Measurements from ENCODE around the gene KRTAP9-3.
"Not testable (repeated sequence)": the region's sequence is repeated elsewhere in the genome, so short reads cannot be mapped to it uniquely, and the experiment has no call there.

KRTAP9-3 gene

GRCh38 chr17:41230094-41230493 lies 2.2 kb upstream of the KRTAP9-3 start:
- Mint-ChIP-seq H3K4me1 (ENCODE audit: low read depth) (no peaks in the 10 kb centered on the region), H3K36me3 (ENCODE audit: low read depth) (no peaks in the 10 kb centered on the region), H3K9me3 (no peaks in the 10 kb centered on the region), H3K27me3 (peaks cover 4% of the 10 kb centered on the region), H3K4me3 (no peak overlapping the region), H3K27ac (no peak overlapping the region)

- Mint-ChIP-seq H3K4me3 (no peak overlapping the region), H3K27ac (no peak overlapping the region), H3K4me1 (ENCODE audit: low read depth) (no peaks in the 10 kb centered on the region), H3K36me3 (ENCODE audit: low read depth) (no peaks in the 10 kb centered on the region), H3K27me3 (peaks cover 4% of the 10 kb centered on the region), H3K9me3 (no peaks in the 10 kb centered on the region)
Observed at GRCh38 chr17:41231731-41232130, 518 bp upstream of the KRTAP9-3 start.

GRCh38 chr17:41237116-41237515 lies 4.9 kb downstream of the KRTAP9-3 start:
- H3K9me3 Mint-ChIP-seq; H3K4me3 Mint-ChIP-seq; H3K27ac Mint-ChIP-seq; H3K4me1 Mint-ChIP-seq (ENCODE audit: low read depth); H3K36me3 Mint-ChIP-seq (ENCODE audit: low read depth); H3K27me3 Mint-ChIP-seq: not testable (repeated sequence)

GRCh38 chr17:41237949-41238437 lies 5.7 kb downstream of the KRTAP9-3 start, which contains the start of gene KRTAP9-8:
KRTAP9-8 (plus strand) TSS chr17:41237999; CDS start chr17:41238052, 53 bp downstream.
- not testable (repeated sequence) for H3K4me3 Mint-ChIP-seq; H3K9me3 Mint-ChIP-seq; H3K27ac Mint-ChIP-seq; H3K4me1 Mint-ChIP-seq (ENCODE audit: low read depth); H3K27me3 Mint-ChIP-seq; H3K36me3 Mint-ChIP-seq (ENCODE audit: low read depth)

GRCh38 chr17:41246995-41247787 lies 14.9 kb downstream of the KRTAP9-3 start:
- not testable (repeated sequence) for H3K4me3 Mint-ChIP-seq; H3K36me3 Mint-ChIP-seq (ENCODE audit: low read depth); H3K4me1 Mint-ChIP-seq (ENCODE audit: low read depth); H3K9me3 Mint-ChIP-seq; H3K27ac Mint-ChIP-seq; H3K27me3 Mint-ChIP-seq

GRCh38 chr17:41249637-41250240 lies 17.5 kb downstream of the KRTAP9-3 start, which contains the start of gene KRTAP9-4:
KRTAP9-4 (plus strand) TSS chr17:41249687; CDS start chr17:41249721, 34 bp downstream.
- not testable (repeated sequence) for H3K27me3 Mint-ChIP-seq; H3K36me3 Mint-ChIP-seq (ENCODE audit: low read depth); H3K27ac Mint-ChIP-seq; H3K9me3 Mint-ChIP-seq; H3K4me3 Mint-ChIP-seq; H3K4me1 Mint-ChIP-seq (ENCODE audit: low read depth)

GRCh38 chr17:41251261-41251660 lies 19.0 kb downstream of the KRTAP9-3 start:
- H3K9me3 Mint-ChIP-seq: no peaks in the 10 kb centered on the region
- H3K27ac Mint-ChIP-seq: no peak overlapping the region
- no peaks in the 10 kb centered on the region for H3K4me1 Mint-ChIP-seq (ENCODE audit: low read depth)
- no peak overlapping the region for H3K4me3 Mint-ChIP-seq
- H3K36me3 Mint-ChIP-seq (ENCODE audit: low read depth): no peaks in the 10 kb centered on the region
- peaks cover 5% of the 10 kb centered on the region for H3K27me3 Mint-ChIP-seq

- H3K4me3 Mint-ChIP-seq: no peak overlapping the region
- no peaks in the 10 kb centered on the region for H3K4me1 Mint-ChIP-seq (ENCODE audit: low read depth)
- no peaks in the 10 kb centered on the region for H3K36me3 Mint-ChIP-seq (ENCODE audit: low read depth)
- no peak overlapping the region for H3K27ac Mint-ChIP-seq
- peaks cover 9% of the 10 kb centered on the region for H3K27me3 Mint-ChIP-seq
- no peaks in the 10 kb centered on the region for H3K9me3 Mint-ChIP-seq
Observed at GRCh38 chr17:41254861-41255260, 22.6 kb downstream of the KRTAP9-3 start.

- H3K4me1 Mint-ChIP-seq (ENCODE audit: low read depth); H3K27me3 Mint-ChIP-seq; H3K4me3 Mint-ChIP-seq; H3K36me3 Mint-ChIP-seq (ENCODE audit: low read depth); H3K27ac Mint-ChIP-seq; H3K9me3 Mint-ChIP-seq: not testable (repeated sequence)
Observed at GRCh38 chr17:41255381-41256290, 23.4 kb downstream of the KRTAP9-3 start, which contains the start of gene KRTAP9-9. KRTAP9-9 (plus strand) TSS chr17:41255384.

- Mint-ChIP-seq H3K27ac (no peak overlapping the region), H3K9me3 (no peaks in the 10 kb centered on the region), H3K36me3 (ENCODE audit: low read depth) (no peaks in the 10 kb centered on the region), H3K4me1 (ENCODE audit: low read depth) (peaks cover 13% of the 10 kb centered on the region), H3K27me3 (peaks cover 4% of the 10 kb centered on the region), H3K4me3 (no peak overlapping the region)
Observed at GRCh38 chr17:41256291-41256685, 24.0 kb downstream of the KRTAP9-3 start.

- Mint-ChIP-seq H3K27me3 (peaks cover 5% of the 10 kb centered on the region), H3K36me3 (ENCODE audit: low read depth) (no peaks in the 10 kb centered on the region), H3K4me3 (no peak overlapping the region), H3K9me3 (no peaks in the 10 kb centered on the region), H3K27ac (no peak overlapping the region), H3K4me1 (ENCODE audit: low read depth) (peaks cover 15% of the 10 kb centered on the region)
Observed at GRCh38 chr17:41258406-41258805, 26.2 kb downstream of the KRTAP9-3 start.

- H3K27me3 Mint-ChIP-seq: peaks cover 4% of the 10 kb centered on the region
- H3K4me3 Mint-ChIP-seq: no peak overlapping the region
- peaks cover 15% of the 10 kb centered on the region for H3K4me1 Mint-ChIP-seq (ENCODE audit: low read depth)
- no peak overlapping the region for H3K27ac Mint-ChIP-seq
- no peaks in the 10 kb centered on the region for H3K36me3 Mint-ChIP-seq (ENCODE audit: low read depth)
- no peaks in the 10 kb centered on the region for H3K9me3 Mint-ChIP-seq
Observed at GRCh38 chr17:41263212-41263611, 31.0 kb downstream of the KRTAP9-3 start.

- no peaks in the 10 kb centered on the region for H3K36me3 Mint-ChIP-seq (ENCODE audit: low read depth)
- H3K27ac Mint-ChIP-seq: no peak overlapping the region
- H3K4me1 Mint-ChIP-seq (ENCODE audit: low read depth): peaks cover 15% of the 10 kb centered on the region
- no peak overlapping the region for H3K4me3 Mint-ChIP-seq
- peaks cover 4% of the 10 kb centered on the region for H3K27me3 Mint-ChIP-seq
- H3K9me3 Mint-ChIP-seq: no peaks in the 10 kb centered on the region
Observed at GRCh38 chr17:41264599-41264998, 32.4 kb downstream of the KRTAP9-3 start.

GRCh38 chr17:41265078-41265477 lies 32.8 kb downstream of the KRTAP9-3 start, which contains the start of gene KRTAP9-6:
KRTAP9-6 (plus strand) TSS chr17:41265378; CDS start chr17:41265378, 0 bp downstream.
- peaks cover 4% of the 10 kb centered on the region for H3K27me3 Mint-ChIP-seq
- peaks cover 14% of the 10 kb centered on the region for H3K4me1 Mint-ChIP-seq (ENCODE audit: low read depth)
- H3K27ac Mint-ChIP-seq: no peak within 1 kb of the TSS
- H3K9me3 Mint-ChIP-seq: no peaks in the 10 kb centered on the region
- no peaks in the 10 kb centered on the region for H3K36me3 Mint-ChIP-seq (ENCODE audit: low read depth)
- no peak within 1 kb of the TSS for H3K4me3 Mint-ChIP-seq

GRCh38 chr17:41267711-41268110 lies 35.5 kb downstream of the KRTAP9-3 start:
- Mint-ChIP-seq H3K4me1 (ENCODE audit: low read depth) (no peaks in the 10 kb centered on the region), H3K27me3 (peaks cover 4% of the 10 kb centered on the region), H3K9me3 (no peaks in the 10 kb centered on the region), H3K4me3 (no peak overlapping the region), H3K27ac (no peak overlapping the region), H3K36me3 (ENCODE audit: low read depth) (no peaks in the 10 kb centered on the region)

All from stimulated activated naive CD8-positive, alpha-beta T cell treated with anti-CD3 and anti-CD28 coated beads, Interleukin-15, Interleukin-2, amounts not matched to agents 100 ng/mL and 50 ng/mL, for 24 hours (primary cell).